Body of pancreas (tissue), 4 donors: ENCODE data around the gene GHDC.

Source experiments
- CTCF ChIP-seq, 7 experiments: fragments of 450-650 bp in 4 of 7; fragments of 200-600 bp in 3 of 7; sonication (generic) in 3 of 7; IDR thresholded peaks; one replicate each; pipeline ENCODE4 v1.5.1; 2016 to 2019; ENCODE audit warnings: antibody characterized with exemption in 7 of 7
- POLR2A ChIP-seq, 3 donors: fragments of 450-650 bp; IDR thresholded peaks; one replicate each; pipeline ENCODE4 v1.6.1; 2016; ENCODE audit warnings: antibody characterized with exemption in 3 of 3, mild to moderate bottlenecking in 2 of 3

DNA sequence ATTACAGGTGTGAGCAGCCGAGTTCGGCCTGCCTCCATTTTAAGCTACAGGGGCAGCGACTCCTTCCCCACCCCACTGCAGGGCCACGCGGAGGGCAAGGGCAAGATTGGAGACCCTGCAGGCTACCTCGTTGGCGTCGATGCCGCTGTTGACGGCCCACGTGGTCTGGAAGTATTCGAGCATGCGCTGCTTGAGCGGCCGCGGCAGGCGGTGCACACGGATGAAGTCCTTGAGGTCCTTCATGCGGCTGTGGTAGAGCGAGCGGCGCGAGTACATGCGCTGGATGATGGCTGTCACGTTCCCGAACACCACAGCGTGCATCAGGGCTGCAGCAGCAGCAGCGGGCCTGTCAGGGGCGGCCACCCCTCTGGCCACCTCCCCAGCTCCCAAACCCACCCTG is 24.9 kb downstream of the GHDC start:
- TF ChIP-seq POLR2A (IDR thresholded peaks at IDR 0.05) (no peak), CTCF (IDR thresholded peaks at IDR 0.05) (no peak)
